Left lung (tissue), 10 donors: Measurements from ENCODE around the gene GJB4. TPM values are rescaled to one million over a fixed set of nuclear protein-coding genes. Genes with fewer than 3 reads are reported as not detected.

Source experiments
- ATAC-seq: fragments of 200-7000 bp; cut with Tn5 transposase; one replicate; pipeline ENCODE4 v1.9.1; 2020; ENCODE audit warnings: moderate library complexity
- DNase-seq, 4 donors: peaks; one replicate each; pipeline ENCODE4 v3.0.0-alpha.2; 2013 to 2020
- H3K27ac ChIP-seq, 2 donors: fragments of 200-600 bp; sonication (generic) in 1 of 2; one replicate each; pipeline versions ENCODE4 v1.5.0 to v1.8.0; 2020 to 2021
- H3K27me3 ChIP-seq, 2 donors: fragments of 200-600 bp; sonication (generic) in 1 of 2; one replicate each; pipeline versions ENCODE4 v1.5.0 to v1.8.0; 2020 to 2021
- H3K36me3 ChIP-seq, 2 donors: fragments of 200-600 bp; sonication (generic) in 1 of 2; one replicate each; pipeline versions ENCODE4 v1.5.0 to v1.8.0; 2020 to 2021
- H3K4me1 ChIP-seq, 2 donors: fragments of 200-600 bp; one replicate each; pipeline ENCODE4 v1.8.0; 2021
- H3K4me3 ChIP-seq, 2 donors: fragments of 200-600 bp; sonication (generic) in 1 of 2; one replicate each; pipeline versions ENCODE4 v1.5.0 to v1.8.0; 2020 to 2021; ENCODE audit warnings: mild to moderate bottlenecking in 1 of 2
- H3K9me3 ChIP-seq, 2 donors: fragments of 200-600 bp; sonication (generic) in 1 of 2; one replicate each; pipeline versions ENCODE4 v1.5.0 to v1.8.0; 2020 to 2021
- CTCF ChIP-seq, 2 donors: fragments of 200-600 bp; sonication (generic) in 1 of 2; IDR thresholded peaks; one replicate each; pipeline versions ENCODE4 v1.5.0 to v1.8.0; 2021; ENCODE audit warnings: antibody characterized with exemption in 2 of 2
- intact Hi-C, 2 donors: fragments of 100-400 bp; cut with DNase I; formaldehyde crosslinking; loops; one replicate each; pipeline versions ENCODE4 v1.11.2 to v1.14.2; 2022
- polyA plus RNA-seq, 6 donors: library from polyadenylated mRNA; unstranded; fragments of 120-200 nt; gene quantifications; one replicate each; pipeline ENCODE4 v1.2.1, GENCODE V29; 2013; ENCODE audit not compliant: insufficient read length in 6 of 6
- total RNA-seq, 2 donors: library from RNA; stranded (reverse); fragmentation: NEBNext Ultra II Directional; extraction: Animal tissue kit (Norgen Biotek cat#: 25700); gene quantifications; one replicate each; pipeline ENCODE4 v1.2.1, GENCODE V29; 2021
- donor health status: DM: no; HTN: yes; CAD: no.
- donor health status: DM: no; HTN: no; CAD: no.

GJB4 gene
- total and polyA plus RNA-seq, 8 donors: 0.06 to 0.08 TPM; not detected in 6

DNA sequence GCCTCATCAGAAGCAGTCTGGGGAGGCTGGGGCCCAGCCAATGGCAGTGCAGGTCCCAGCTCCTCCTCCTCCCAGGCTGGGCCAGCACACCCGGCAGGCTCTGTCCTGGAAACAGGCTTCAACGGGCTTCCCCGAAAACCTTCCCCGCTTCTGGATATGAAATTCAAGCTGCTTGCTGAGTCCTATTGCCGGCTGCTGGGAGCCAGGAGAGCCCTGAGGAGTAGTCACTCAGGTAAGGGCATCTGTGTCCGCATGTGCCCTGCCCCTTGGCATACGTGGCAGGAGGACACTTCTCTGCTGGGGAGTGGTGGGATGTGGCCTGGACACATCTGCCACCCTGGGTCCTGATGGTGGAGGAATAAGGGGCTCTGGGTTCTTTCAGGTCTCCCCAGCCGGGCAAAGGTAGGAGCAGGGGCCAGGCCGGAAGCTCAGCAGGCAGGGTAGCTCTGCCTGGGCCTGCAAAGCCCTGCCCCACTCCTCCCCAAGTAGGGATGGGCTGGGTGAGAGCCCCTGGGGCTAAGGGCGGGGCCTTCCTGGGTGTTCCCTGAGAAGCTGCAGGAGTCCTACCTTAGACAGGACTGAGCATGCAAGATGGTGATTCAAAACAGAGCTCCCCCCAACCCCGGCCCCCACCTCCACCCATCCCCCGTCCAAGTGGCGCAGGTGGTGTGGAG, 4.4 kb upstream of the GJB4 start, which contains the start of gene GJB5:
Gene GJB5, plus strand, starts transcription at position 84 of the 674 bp plus-strand sequence. CDS start 2,284 bp downstream, outside the sequence.
- H3K4me3 ChIP-seq: no peak within 1 kb of the TSS
- H3K27me3 ChIP-seq: no peaks in the 10 kb centered on the region
- ATAC-seq: no peak
- no peak for DNase-seq
- no peaks in the 10 kb centered on the region for H3K9me3 ChIP-seq
- H3K4me1 ChIP-seq: no peaks in the 10 kb centered on the region
- no peaks in the 10 kb centered on the region for H3K36me3 ChIP-seq
- H3K27ac ChIP-seq: no peak within 1 kb of the TSS
- intact Hi-C loops: no loop called here
- TF ChIP-seq CTCF (IDR thresholded peaks at IDR 0.05): no peak

- ATAC-seq (no peak), DNase-seq (no peak)
- Histone ChIP-seq H3K9me3 (no peaks in the 10 kb centered on the region), H3K4me3 (no peak overlapping the region), H3K4me1 (no peaks in the 10 kb centered on the region), H3K36me3 (no peaks in the 10 kb centered on the region), H3K27me3 (no peaks in the 10 kb centered on the region), H3K27ac (no peak overlapping the region)
- no peak for TF ChIP-seq CTCF (IDR thresholded peaks at IDR 0.05)
- intact Hi-C loops: no loop called here
Observed at GRCh38 chr1:34755961-34756360, 3.6 kb upstream of the GJB4 start.

DNA sequence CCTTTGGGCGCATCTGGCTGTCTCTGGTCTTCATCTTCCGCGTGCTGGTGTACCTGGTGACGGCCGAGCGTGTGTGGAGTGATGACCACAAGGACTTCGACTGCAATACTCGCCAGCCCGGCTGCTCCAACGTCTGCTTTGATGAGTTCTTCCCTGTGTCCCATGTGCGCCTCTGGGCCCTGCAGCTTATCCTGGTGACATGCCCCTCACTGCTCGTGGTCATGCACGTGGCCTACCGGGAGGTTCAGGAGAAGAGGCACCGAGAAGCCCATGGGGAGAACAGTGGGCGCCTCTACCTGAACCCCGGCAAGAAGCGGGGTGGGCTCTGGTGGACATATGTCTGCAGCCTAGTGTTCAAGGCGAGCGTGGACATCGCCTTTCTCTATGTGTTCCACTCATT, 2.2 kb upstream of the GJB4 start:
- H3K27ac ChIP-seq: no peak overlapping the region
- intact Hi-C loops: no loop called here
- no peaks in the 10 kb centered on the region for H3K36me3 ChIP-seq
- no peak for DNase-seq
- ATAC-seq: no peak
- no peaks in the 10 kb centered on the region for H3K4me1 ChIP-seq
- H3K4me3 ChIP-seq: no peak overlapping the region
- TF ChIP-seq CTCF (IDR thresholded peaks at IDR 0.05): no peak
- H3K9me3 ChIP-seq: no peaks in the 10 kb centered on the region
- H3K27me3 ChIP-seq: no peaks in the 10 kb centered on the region

DNA sequence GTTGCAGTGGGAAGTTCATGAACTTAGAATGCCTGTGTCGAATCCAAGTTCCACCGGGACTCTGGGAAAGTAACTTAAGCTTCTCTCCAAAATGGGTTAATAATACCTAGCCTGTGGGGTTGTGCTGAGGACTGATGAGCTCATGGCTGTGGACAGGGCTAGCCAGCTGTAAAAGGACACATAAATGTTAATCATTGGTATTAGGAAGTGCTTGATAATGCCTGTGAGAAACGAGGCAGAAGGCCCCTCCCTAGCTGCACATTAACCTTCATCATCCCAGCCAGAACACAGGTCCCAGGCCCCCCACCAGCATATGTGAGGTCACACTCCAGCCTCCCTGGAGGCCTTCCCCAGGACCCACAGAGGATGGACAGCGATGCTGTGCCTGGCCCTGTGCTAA, 789 bp upstream of the GJB4 start:
- H3K4me3 ChIP-seq: no peak overlapping the region
- no peaks in the 10 kb centered on the region for H3K4me1 ChIP-seq
- ATAC-seq (no peak), DNase-seq (no peak)
- H3K9me3 ChIP-seq: no peaks in the 10 kb centered on the region
- no peak overlapping the region for H3K27ac ChIP-seq
- no peak for TF ChIP-seq CTCF (IDR thresholded peaks at IDR 0.05)
- H3K27me3 ChIP-seq: peaks cover 0 to 4% of the 10 kb centered on the region in 2 donors
- H3K36me3 ChIP-seq: no peaks in the 10 kb centered on the region
- intact Hi-C loops: no loop called here

- Histone ChIP-seq H3K36me3 (no peaks in the 10 kb centered on the region), H3K27ac (no peak overlapping the region), H3K9me3 (no peaks in the 10 kb centered on the region), H3K4me1 (no peaks in the 10 kb centered on the region), H3K27me3 (peaks cover 0 to 5% of the 10 kb centered on the region in 2 donors), H3K4me3 (no peak overlapping the region)
- TF ChIP-seq CTCF (IDR thresholded peaks at IDR 0.05): no peak
- intact Hi-C loops: no loop called here
- DNase-seq: no peak
- ATAC-seq: no peak
Observed at GRCh38 chr1:34761176-34761761, 1.7 kb downstream of the GJB4 start.
